Omental fat pad (tissue), 4 donors: ENCODE measurements around the gene CLASRP. TPM values are rescaled to one million over a fixed set of nuclear protein-coding genes. Genes with fewer than 3 reads are reported as not detected.

Experiments used
- ATAC-seq: fragments of 150-250 bp; one replicate; pipeline ENCODE4 v1.9.1; 2016; ENCODE audit warnings: mild to moderate bottlenecking, moderate library complexity; ENCODE audit not compliant: low FRiP score
- DNase-seq: peaks from one replicate; pipeline ENCODE4 v3.0.0-alpha.2; 2019; ENCODE audit warnings: low spot score
- CTCF ChIP-seq, 3 donors: fragments of 450-650 bp; IDR thresholded peaks; one replicate each; pipeline ENCODE4 v1.5.1; 2016 to 2017; ENCODE audit warnings: antibody characterized with exemption in 3 of 3, mild to moderate bottlenecking in 3 of 3, moderate library complexity in 2 of 3
- total RNA-seq, 4 donors: library from RNA; depleted of rRNA; stranded (reverse); fragments of >200 nt; gene quantifications; one replicate each; pipeline ENCODE4 v1.1.0, GENCODE V29; 2016

Gene CLASRP
- total RNA-seq, 4 donors from 2014 or later, result 49.3 to 78.2 (median 73.4) TPM

GRCh38 chr19:45070214-45070613 is 31.4 kb downstream of the CLASRP start:
- ATAC-seq (no peak), DNase-seq (no peak)
- TF ChIP-seq CTCF (IDR thresholded peaks at IDR 0.05), result no peak

GRCh38 chr19:45070861-45071544 is 32.2 kb downstream of the CLASRP start:
- no peak for TF ChIP-seq CTCF (IDR thresholded peaks at IDR 0.05)
- DNase-seq, result no peak

GRCh38 chr19:45071545-45071938 is 32.7 kb downstream of the CLASRP start:
- DNase-seq (no peak), ATAC-seq (no peak)
- no peak for TF ChIP-seq CTCF (IDR thresholded peaks at IDR 0.05)

More at GRCh38 chr19:45070861-45071544, 32.2 kb downstream of the CLASRP start:
- ATAC-seq, result no peak

- no peak for ATAC-seq
- DNase-seq, result no peak
- TF ChIP-seq CTCF (IDR thresholded peaks at IDR 0.05), result no peak
Measured at GRCh38 chr19:45071969-45072790, 33.3 kb downstream of the CLASRP start.

GRCh38 chr19:45074744-45075300 is 36.0 kb downstream of the CLASRP start:
- no peak for ATAC-seq
- no peak for DNase-seq
- TF ChIP-seq CTCF (IDR thresholded peaks at IDR 0.05), result no peak

- peak; percentile 25 for ATAC-seq
- no peak for TF ChIP-seq CTCF (IDR thresholded peaks at IDR 0.05)
- no peak for DNase-seq
Measured at GRCh38 chr19:45075301-45076028, 36.6 kb downstream of the CLASRP start.
